G401 (cell line): Measurements from ENCODE around the gene RPL7A. TPM values are rescaled to one million over a fixed set of nuclear protein-coding genes. Genes with fewer than 3 reads are reported as not detected.
"Not testable (repeated sequence)": the region's sequence is repeated elsewhere in the genome, so short reads cannot be mapped to it uniquely, and the experiment has no call there.

Experiments used
- DNase-seq: peaks from one replicate; pipeline ENCODE4 v3.0.0-alpha.2; 2015; ENCODE audit warnings: low spot score
- in situ Hi-C: cut with HindIII; loops from 2 replicates; pipeline ENCODE4 v1.10.0; 2016; ENCODE audit warnings: low sequenced_read_pairs, mixed read lengths
- total RNA-seq: library from RNA; depleted of rRNA; stranded (reverse); fragments of >200 nt; shearing (Covaris generic); gene quantifications from 2 replicates; pipeline ENCODE4 v1.2.3, GENCODE V29; 2014

RPL7A gene
- total RNA-seq, 1 experiment from 2014 or later = 3,218 TPM

DNA sequence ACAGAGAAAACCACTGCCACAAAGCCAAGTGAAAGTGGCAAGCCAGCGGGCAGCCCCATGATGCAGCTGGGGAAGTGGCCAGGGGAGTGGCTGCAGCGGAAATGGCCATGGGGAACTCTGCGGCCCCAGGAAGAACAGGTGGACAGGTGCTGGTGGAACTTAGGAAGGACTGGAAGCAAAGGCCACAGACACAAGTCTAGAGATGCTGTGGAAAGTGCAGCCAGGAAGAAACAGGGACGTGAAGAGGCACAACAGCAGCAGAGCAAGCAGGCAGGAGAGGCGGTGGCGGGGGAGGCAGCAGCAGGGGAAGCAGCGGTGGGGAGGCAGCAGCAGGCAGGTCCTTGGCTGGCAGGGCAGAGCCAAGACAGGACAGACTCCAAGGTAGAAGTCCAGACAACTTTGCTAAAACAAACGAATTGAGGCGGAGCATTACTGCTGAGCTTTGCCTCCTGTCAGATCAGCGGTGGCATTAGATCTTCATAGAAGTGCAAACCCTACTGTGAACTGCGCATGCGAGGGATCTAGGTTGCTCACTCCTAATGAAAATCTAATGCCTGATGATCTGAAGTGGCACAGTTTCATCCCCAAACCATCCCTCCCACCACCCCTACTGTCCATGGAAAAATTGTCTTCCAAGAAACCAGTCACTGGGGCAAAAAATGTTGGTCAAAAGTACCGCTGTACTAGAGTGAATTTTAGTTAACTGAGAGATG, 23.9 kb upstream of the RPL7A start:
- no peak for DNase-seq
- in situ Hi-C loops = no loop called here

GRCh38 chr9:133327021-133327420, 21.0 kb upstream of the RPL7A start:
- in situ Hi-C loops = not testable (repeated sequence)

DNA sequence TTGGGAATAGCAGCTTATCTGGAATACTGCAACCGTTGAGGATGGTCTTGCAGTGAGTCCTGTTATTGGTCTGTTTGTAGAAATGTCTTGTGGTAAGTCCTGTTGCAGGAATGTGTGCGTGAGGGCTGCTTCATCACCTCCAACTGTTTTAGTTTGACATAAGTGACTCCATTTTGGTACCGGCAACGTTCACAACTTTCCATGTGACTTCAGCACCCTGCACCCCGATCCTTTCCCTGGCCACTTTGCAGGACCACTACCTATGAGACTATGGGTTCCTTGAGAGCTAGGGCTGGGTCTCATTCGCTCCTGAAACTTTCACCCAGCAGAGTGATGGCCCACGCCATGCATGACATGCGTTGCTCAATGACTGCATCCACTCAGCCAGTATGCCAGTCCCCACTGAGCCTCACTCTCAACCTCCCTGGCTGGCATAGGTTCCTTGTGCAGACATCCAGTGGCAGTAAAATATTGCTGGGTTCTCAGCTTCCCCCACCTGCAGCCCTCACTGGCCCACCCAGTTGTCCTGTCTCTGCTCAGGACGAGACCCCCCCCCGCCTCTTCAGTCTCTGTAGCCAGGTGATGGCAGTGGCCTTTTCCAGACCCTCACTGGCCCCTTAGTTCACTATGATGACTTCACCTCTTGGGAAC, 20.1 kb upstream of the RPL7A start:
- DNase-seq = no peak
- in situ Hi-C loops = no loop called here

More at GRCh38 chr9:133327021-133327420, 21.0 kb upstream of the RPL7A start:
- DNase-seq = not testable (repeated sequence)

GRCh38 chr9:133329306-133330156, 18.5 kb upstream of the RPL7A start:
- in situ Hi-C loops = not testable (repeated sequence)
- peak; percentile 39 for DNase-seq

GRCh38 chr9:133331221-133331620, 16.8 kb upstream of the RPL7A start:
- no peak for DNase-seq
- in situ Hi-C loops = no loop called here

GRCh38 chr9:133331641-133332380, 16.2 kb upstream of the RPL7A start:
- DNase-seq = no peak
- in situ Hi-C loops = no loop called here

GRCh38 chr9:133332381-133332730, 15.7 kb upstream of the RPL7A start:
- in situ Hi-C loops = no loop called here
- DNase-seq = no peak

- in situ Hi-C loops = no loop called here
These were observed 15.0 kb upstream of the RPL7A start for GRCh38 chr9:133333011-133333410.

DNA sequence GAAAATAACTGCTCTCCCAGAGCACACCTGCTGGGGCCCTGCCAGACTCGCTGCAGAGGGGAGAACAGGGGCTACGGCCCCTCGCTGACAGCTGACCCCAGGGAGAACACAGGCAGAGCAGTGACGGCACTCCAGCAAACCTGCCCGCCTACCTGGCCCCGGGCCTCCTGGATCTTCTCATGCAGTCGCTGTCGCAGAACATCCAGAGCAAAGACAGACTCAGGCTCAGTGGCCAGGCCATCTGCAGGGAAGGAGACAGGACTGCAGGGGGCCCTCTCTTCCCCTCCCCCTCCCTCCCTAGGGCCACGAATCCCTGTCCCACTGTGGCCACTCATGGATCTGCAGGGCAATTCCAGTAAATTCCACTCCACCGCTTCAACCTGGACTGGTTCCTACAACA, 14.5 kb upstream of the RPL7A start:
- no peak for DNase-seq
- in situ Hi-C loops = no loop called here

More at GRCh38 chr9:133333011-133333410, 15.0 kb upstream of the RPL7A start:
- no peak for DNase-seq

GRCh38 chr9:133334161-133334560, 13.9 kb upstream of the RPL7A start:
- in situ Hi-C loops = no loop called here
- no peak for DNase-seq

DNA sequence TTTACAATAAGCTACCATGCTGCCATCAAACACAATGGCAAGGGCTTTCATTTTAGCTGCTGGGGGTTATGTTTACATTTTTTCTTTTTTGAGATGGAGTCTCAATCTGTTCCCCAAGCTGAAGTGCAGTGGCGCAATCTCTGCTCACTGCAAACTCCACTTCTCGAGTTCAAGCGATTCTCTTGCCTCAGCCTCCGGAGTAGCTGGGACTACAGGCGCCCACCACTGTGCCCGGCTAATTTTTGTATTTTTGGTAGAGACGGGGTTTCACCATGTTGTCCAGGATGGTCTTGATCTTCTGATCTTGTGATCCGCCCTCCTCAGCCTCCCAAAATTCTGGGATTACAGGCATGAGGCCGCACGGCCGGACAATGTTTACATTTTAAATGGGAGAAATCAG, 13.1 kb upstream of the RPL7A start:
- in situ Hi-C loops, DNase-seq: not testable (repeated sequence)

DNA sequence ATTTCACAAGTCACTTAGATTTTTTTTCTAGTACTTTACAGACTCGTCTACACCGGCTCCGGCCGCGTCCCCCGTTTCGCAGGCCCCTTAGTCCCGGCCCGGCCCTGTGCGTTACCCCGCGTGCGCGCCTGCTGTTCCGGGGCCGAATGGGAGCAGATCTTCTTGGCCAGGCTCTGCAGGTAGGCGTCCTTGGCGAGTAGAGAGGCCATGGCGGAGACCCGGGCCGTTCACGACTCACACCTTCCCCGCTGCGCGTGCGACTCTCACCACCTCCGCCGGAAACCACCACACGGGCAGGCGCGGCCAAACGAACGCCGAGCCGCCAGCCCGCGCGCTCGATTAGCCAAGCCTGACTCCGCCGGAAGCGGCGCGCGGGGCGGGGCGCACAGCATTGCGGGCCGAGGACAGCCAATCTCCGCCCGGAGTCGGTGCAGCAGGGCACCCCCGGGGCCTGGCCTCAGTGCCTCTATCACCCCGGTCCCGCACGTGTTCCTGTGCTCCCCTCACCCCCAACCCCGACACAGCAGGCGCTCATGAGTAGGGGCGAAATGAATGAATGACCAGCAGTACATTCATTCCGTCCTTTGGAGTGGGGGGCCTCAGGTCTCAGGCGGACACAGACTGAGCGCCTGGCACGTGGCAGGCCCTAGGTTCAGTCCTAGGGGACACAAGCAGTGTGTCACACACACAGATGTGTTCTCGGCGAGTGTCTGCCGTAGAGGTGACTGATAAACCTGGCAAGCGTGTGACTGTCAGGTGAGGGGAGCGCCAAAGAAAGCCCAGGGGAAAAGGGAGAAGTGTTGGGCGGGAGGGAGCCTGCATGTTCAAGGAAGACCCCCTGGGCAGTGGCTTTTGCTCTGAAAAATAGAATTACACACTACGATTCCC, 11.8 kb upstream of the RPL7A start, which contains the start of gene SURF6:
Gene SURF6, minus strand, starts transcription at position 265 of the 888 bp plus-strand sequence. Its CDS starts 56 bp downstream, at position 209.
- in situ Hi-C loops = no loop called here

DNA sequence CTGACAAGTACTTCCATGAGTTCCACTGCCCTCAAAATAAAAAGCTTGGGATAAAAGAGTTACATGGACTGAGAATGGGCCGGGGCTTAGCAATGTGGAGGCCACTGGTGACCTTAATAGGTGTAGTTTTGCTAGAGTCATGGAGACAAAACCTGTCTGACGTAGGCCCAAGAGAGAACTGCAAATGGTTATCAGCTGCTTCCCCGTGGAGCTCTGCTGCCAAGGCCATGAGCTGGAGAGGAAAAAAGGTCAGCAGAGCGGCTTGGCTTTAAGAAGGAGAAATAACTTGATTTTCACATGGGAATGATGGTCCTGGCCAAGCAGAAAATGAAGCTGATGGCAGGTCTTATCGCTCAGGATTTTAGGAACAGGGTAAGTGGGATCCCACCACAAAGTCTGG, 8.4 kb upstream of the RPL7A start:
- in situ Hi-C loops = no loop called here
- no peak for DNase-seq

More for the DNA sequence above, 11.8 kb upstream of the RPL7A start, which contains the start of gene SURF6:
- DNase-seq = peak; percentile 89

- DNase-seq = no peak
- in situ Hi-C loops = no loop called here
These were observed 7.8 kb upstream of the RPL7A start for GRCh38 chr9:133340256-133340655.

- in situ Hi-C loops = no loop called here
- DNase-seq = no peak
These were observed 7.1 kb upstream of the RPL7A start for GRCh38 chr9:133340916-133341315.

GRCh38 chr9:133341369-133342068, 6.5 kb upstream of the RPL7A start:
- in situ Hi-C loops = no loop called here
- DNase-seq = no peak

DNA sequence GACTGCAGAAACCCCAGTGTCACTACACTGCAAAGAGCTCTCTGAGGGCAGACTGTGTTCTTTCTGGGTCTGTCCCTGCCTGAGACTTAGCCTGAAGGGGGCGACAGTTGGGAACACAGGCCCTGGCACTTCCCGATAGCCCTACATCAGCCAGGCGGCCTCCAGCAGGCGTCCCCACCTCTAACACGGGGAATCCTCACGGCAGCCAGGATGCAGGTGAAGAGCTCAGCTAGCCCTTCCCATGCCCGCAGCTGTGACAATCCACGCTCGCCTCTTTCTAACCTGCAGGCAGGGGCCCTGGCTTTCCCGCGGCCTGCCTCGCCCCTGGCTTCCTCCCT, 6.0 kb upstream of the RPL7A start:
- in situ Hi-C loops = no loop called here
- DNase-seq = no peak

DNA sequence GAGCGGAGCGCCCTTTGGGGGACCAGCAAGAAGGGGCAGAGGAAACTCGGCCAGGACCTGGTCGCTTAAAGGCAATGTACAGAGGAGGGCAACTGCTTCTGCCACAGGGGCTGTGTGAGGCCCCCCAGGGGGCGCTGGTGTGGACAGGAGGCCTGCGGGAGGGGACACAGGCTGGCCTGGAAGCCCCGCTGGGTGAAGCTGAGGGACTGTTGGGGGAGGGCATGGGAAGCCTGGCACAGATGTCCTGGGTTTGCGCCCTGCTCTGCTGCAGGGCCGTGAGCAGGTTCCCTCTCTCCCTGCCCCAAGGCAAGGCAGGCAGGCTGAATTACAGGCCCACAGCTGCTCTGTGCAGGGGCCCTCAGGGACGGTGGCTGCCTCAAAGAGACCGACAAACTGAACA, 5.4 kb upstream of the RPL7A start:
- DNase-seq = no peak
- in situ Hi-C loops = no loop called here
